ENCODE data around the gene TSEN15. TPM values are rescaled to one million over a fixed set of nuclear protein-coding genes. Genes with fewer than 3 reads are reported as not detected.
A peak's percentile ranks its signal among the peaks of the same experiment; 100 is the strongest.

The TSEN15 gene
- total and polyA plus RNA-seq, 7 donors: 15.9 to 38.7 (median 22.3) TPM

GRCh38 chr1:184021728-184022127, 29.8 kb upstream of the TSEN15 start:
- Histone ChIP-seq H3K27ac (peak overlapping the region; percentile 43), H3K9me3 (no peaks in the 10 kb centered on the region), H3K36me3 (ENCODE audit: insufficient read depth in 1 of 2, low read depth in 1 of 2) (no peaks in the 10 kb centered on the region), H3K4me3 (no peak overlapping the region), H3K27me3 (ENCODE audit: insufficient read depth in 3 of 3, low read length in 2 of 3) (no peaks in the 10 kb centered on the region), H3K4me1 (peaks cover 32% of the 10 kb centered on the region)
- intact Hi-C loops (cut with DNase I): no loop called here
- ATAC-seq (peak in 1 of 4 donors; percentile 16), DNase-seq (no peak)
- TF ChIP-seq CTCF (IDR thresholded peaks at IDR 0.05): no peak
- WGBS, 3 donors: 30 to 40% (median 39%) methylated on average over 1 of the region's 1 CpG

GRCh38 chr1:184022668-184023067, 28.9 kb upstream of the TSEN15 start:
- ATAC-seq (no peak), DNase-seq (no peak)
- 26 to 43% (median 28%) methylated on average over 2 of the region's 2 CpGs for WGBS, 3 donors
- Histone ChIP-seq H3K36me3 (ENCODE audit: insufficient read depth in 1 of 2, low read depth in 1 of 2) (no peaks in the 10 kb centered on the region), H3K9me3 (no peaks in the 10 kb centered on the region), H3K4me3 (no peak overlapping the region), H3K27me3 (ENCODE audit: insufficient read depth in 3 of 3, low read length in 2 of 3) (no peaks in the 10 kb centered on the region), H3K27ac (peak overlapping the region; percentile 43), H3K4me1 (peaks cover 33% of the 10 kb centered on the region)
- intact Hi-C loops (cut with DNase I): no loop called here
- no peak for TF ChIP-seq CTCF (IDR thresholded peaks at IDR 0.05)

- DNase-seq (no peak), ATAC-seq (no peak)
- no peaks in the 10 kb centered on the region for H3K9me3 ChIP-seq
- H3K27ac ChIP-seq: peak overlapping the region; percentile 43
- H3K36me3 ChIP-seq (ENCODE audit: insufficient read depth in 1 of 2, low read depth in 1 of 2): no peaks in the 10 kb centered on the region
- peaks cover 38% of the 10 kb centered on the region for H3K4me1 ChIP-seq
- H3K4me3 ChIP-seq: no peak overlapping the region
- TF ChIP-seq CTCF (IDR thresholded peaks at IDR 0.05): no peak
- intact Hi-C loops (cut with DNase I): no loop called here
- no peaks in the 10 kb centered on the region for H3K27me3 ChIP-seq (ENCODE audit: insufficient read depth in 3 of 3, low read length in 2 of 3)
Observed at GRCh38 chr1:184023171-184023570, 28.4 kb upstream of the TSEN15 start.

GRCh38 chr1:184025242-184025675, 26.3 kb upstream of the TSEN15 start:
- H3K27me3 ChIP-seq (ENCODE audit: insufficient read depth in 3 of 3, low read length in 2 of 3): no peaks in the 10 kb centered on the region
- H3K36me3 ChIP-seq (ENCODE audit: insufficient read depth in 1 of 2, low read depth in 1 of 2): no peaks in the 10 kb centered on the region
- peak overlapping the region; percentile 56 for H3K27ac ChIP-seq
- ATAC-seq (peak; percentile 83 to 94 (median 91)), DNase-seq (peak; percentile 32 to 54)
- H3K9me3 ChIP-seq: no peaks in the 10 kb centered on the region
- H3K4me1 ChIP-seq: peaks cover 44% of the 10 kb centered on the region
- intact Hi-C loops (cut with DNase I): no loop called here
- 25 to 44% (median 32%) methylated on average over 1 of the region's 1 CpG for WGBS, 3 donors
- no peak for TF ChIP-seq CTCF (IDR thresholded peaks at IDR 0.05)
- H3K4me3 ChIP-seq: no peak overlapping the region

Data from psoas muscle (tissue), 8 donors.